PC-9 (cell line): Measurements from ENCODE around the gene FLT4. TPM values are rescaled to one million over a fixed set of nuclear protein-coding genes. Genes with fewer than 3 reads are reported as not detected.
A peak's percentile ranks its signal among the peaks of the same experiment; 100 is the strongest.

Experiments
- Bru-seq: library from RNA; stranded (reverse); fragments of 400-500 nt; gene quantifications from one replicate; lab custom pipeline; 2021; lab: Mats Ljungman, UMichigan
- BruChase-seq, 2 experiments: library from RNA; stranded (reverse); fragments of 400-500 nt; gene quantifications; one replicate each; lab custom pipeline; 2021; lab: Mats Ljungman, UMichigan
- BruUV-seq: library from RNA; stranded (reverse); fragments of 400-500 nt; replicated peaks from 2 replicates; lab custom pipeline; 2021; lab: Mats Ljungman, UMichigan
- CTCF ChIA-PET: fragments of 300-600 bp; sonication (Branson Sonifier 250); formaldehyde crosslinking; loops from one replicate; lab custom pipeline; 2022; ENCODE audit warnings: antibody characterized with exemption; lab: Charles Lee
- POLR2A ChIA-PET: fragments of 300-600 bp; sonication (Branson Sonifier 250); formaldehyde crosslinking; loops from one replicate; lab custom pipeline; 2022; ENCODE audit warnings: antibody characterized with exemption; ENCODE audit not compliant: unreplicated experiment; lab: Charles Lee
- DNase-seq, 2 experiments: peaks; one replicate each; pipeline versions ENCODE4 v3.0.0 to v3.0.0-alpha.2; 2015 to 2022; ENCODE audit warnings: mixed read lengths in 1 of 2
- H2AFZ ChIP-seq: fragments of 200-600 bp; sonication (generic); 2 replicates; pipeline ENCODE4 v1.8.1; 2017; ENCODE audit warnings: antibody characterized with exemption
- H3F3A ChIP-seq: fragments of 200-600 bp; sonication (generic); 2 replicates; pipeline ENCODE4 v1.8.1; 2017; ENCODE audit warnings: antibody characterized with exemption, mild to moderate bottlenecking, low read depth; ENCODE audit not compliant: insufficient read depth
- H3K27ac ChIP-seq: fragments of 200-600 bp; sonication (generic); 2 replicates; pipeline ENCODE4 v1.6.1; 2016; ENCODE audit warnings: mixed run types
- H3K27me3 ChIP-seq: fragments of 200-600 bp; sonication (generic); 2 replicates; pipeline ENCODE4 v1.6.1; 2016; ENCODE audit warnings: low read depth, mixed run types; ENCODE audit not compliant: insufficient read depth
- H3K36me3 ChIP-seq: fragments of 200-600 bp; sonication (generic); 2 replicates; pipeline ENCODE4 v1.6.1; 2016; ENCODE audit warnings: low read depth, mixed run types
- H3K4me1 ChIP-seq: fragments of 200-600 bp; sonication (generic); replicated peaks from 2 replicates; pipeline ENCODE4 v1.6.1; 2016; ENCODE audit warnings: mixed run types; ENCODE audit not compliant: insufficient read depth
- H3K4me2 ChIP-seq: fragments of 200-600 bp; sonication (generic); 2 replicates; pipeline ENCODE4 v1.6.1; 2017; ENCODE audit warnings: mixed run types
- H3K4me3 ChIP-seq: fragments of 200-600 bp; sonication (generic); 2 replicates; pipeline ENCODE4 v1.6.1; 2016; ENCODE audit warnings: mixed run types
- H3K79me2 ChIP-seq: fragments of 200-600 bp; sonication (generic); 2 replicates; pipeline ENCODE4 v1.6.1; 2017; ENCODE audit warnings: low read depth, mixed run types
- H3K9me2 ChIP-seq: fragments of 200-600 bp; sonication (generic); 2 replicates; pipeline ENCODE4 v1.8.1; 2017; ENCODE audit warnings: mild to moderate bottlenecking; ENCODE audit not compliant: insufficient read depth
- H3K9me3 ChIP-seq: fragments of 200-600 bp; sonication (generic); 2 replicates; pipeline ENCODE4 v1.8.1; 2016; ENCODE audit warnings: low read depth; ENCODE audit not compliant: insufficient read depth
- H4K20me1 ChIP-seq: fragments of 200-600 bp; sonication (generic); 2 replicates; pipeline ENCODE4 v1.8.1; 2017; ENCODE audit not compliant: insufficient read depth
- EZH2 ChIP-seq: fragments of 200-600 bp; sonication (generic); IDR thresholded peaks from 2 replicates; pipeline ENCODE4 v1.8.0; 2017; ENCODE audit warnings: antibody characterized with exemption, low read depth
- intact Hi-C: fragments of 100-400 bp; cut with micrococcal nuclease; formaldehyde crosslinking; loops from one replicate; pipeline ENCODE4 v1.10.0; 2022; ENCODE audit not compliant: unreplicated experiment
- long read RNA-seq: library from polyadenylated mRNA; stranded (forward); transcript quantifications from one replicate; pipeline ENCODE4 v2.0.0, GENCODE V29; 2022
- total RNA-seq: library from RNA; stranded (reverse); gene quantifications from 2 replicates; pipeline ENCODE4 v1.2.3, GENCODE V29; 2021
- TF ChIP-seq, protein P1 (sequence below): fragments of 200-600 bp; sonication (generic); conservative IDR thresholded peaks from 2 replicates; pipeline ENCODE4 v1.6.1; 2017; ENCODE audit warnings: mixed run types, antibody characterized with exemption, mild to moderate bottlenecking, moderate library complexity

Gene FLT4
- total RNA-seq (not detected in 2 replicates), Bru-seq, nascent RNA (percentile 1 among the genes with signal in this experiment), BruChase-seq, experiment 1, labeled RNA remaining after a 2-hour chase (not detected), BruChase-seq, experiment 2, labeled RNA remaining after a 6-hour chase (not detected)
- long read RNA-seq = 0 reads

DNA sequence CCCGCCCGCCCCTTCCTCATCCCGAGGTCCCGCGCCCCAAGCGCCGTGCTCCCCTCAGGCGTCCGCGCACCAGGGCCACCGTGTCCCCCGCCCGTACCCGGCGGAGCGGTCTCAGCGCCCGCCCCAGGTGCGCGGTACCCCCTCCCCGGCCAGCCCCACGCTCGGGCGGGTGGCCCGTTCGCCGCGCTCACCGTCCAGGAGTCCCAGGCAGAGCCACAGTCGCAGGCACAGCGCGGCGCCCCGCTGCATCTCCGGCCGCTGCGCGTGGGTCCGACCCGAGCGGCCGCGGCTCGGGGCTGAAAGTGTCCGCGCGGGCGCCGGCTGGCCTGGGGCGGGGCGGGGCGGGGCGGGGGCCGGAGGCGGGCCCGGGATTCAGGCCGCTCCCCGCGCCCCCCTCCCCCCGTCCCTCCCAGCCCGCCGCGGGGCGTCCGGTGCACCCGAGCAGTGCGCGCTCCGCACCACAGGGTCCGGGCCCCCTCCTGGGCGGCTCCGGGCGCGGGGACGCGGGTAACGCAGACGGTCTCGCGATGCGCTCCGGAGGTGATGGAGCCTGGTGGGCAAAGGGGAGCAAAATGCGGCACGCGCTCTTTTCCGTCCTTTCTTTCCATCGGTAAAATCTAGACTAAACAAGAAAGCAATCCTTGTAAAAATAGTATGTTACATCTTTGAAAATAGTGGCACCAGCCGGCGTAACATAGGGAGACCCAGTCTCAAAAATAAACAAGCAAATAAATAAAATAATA lies at the start of gene FLT4:
Gene FLT4 (minus strand): TSS at position 304 of the 743 bp plus-strand sequence. CDS start 55 bp downstream, at position 249.
- TF ChIP-seq EZH2 = no peak
- TF ChIP-seq, protein P1, sequence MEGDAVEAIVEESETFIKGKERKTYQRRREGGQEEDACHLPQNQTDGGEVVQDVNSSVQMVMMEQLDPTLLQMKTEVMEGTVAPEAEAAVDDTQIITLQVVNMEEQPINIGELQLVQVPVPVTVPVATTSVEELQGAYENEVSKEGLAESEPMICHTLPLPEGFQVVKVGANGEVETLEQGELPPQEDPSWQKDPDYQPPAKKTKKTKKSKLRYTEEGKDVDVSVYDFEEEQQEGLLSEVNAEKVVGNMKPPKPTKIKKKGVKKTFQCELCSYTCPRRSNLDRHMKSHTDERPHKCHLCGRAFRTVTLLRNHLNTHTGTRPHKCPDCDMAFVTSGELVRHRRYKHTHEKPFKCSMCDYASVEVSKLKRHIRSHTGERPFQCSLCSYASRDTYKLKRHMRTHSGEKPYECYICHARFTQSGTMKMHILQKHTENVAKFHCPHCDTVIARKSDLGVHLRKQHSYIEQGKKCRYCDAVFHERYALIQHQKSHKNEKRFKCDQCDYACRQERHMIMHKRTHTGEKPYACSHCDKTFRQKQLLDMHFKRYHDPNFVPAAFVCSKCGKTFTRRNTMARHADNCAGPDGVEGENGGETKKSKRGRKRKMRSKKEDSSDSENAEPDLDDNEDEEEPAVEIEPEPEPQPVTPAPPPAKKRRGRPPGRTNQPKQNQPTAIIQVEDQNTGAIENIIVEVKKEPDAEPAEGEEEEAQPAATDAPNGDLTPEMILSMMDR = no peak
- no peak for DNase-seq
- Histone ChIP-seq H3K79me2 (no peaks in the 10 kb centered on the region), H4K20me1 (no peaks in the 10 kb centered on the region), H3K27me3 (peaks cover 74% of the 10 kb centered on the region), H3K4me2 (peak within 1 kb of the TSS; percentile 54), H3K9me2 (no peaks in the 10 kb centered on the region), H3K9me3 (no peaks in the 10 kb centered on the region), H3K27ac (no peak within 1 kb of the TSS), H3F3A (no peaks in the 10 kb centered on the region), H3K4me1 (no peaks in the 10 kb centered on the region), H3K36me3 (no peaks in the 10 kb centered on the region), H2AFZ (no peak within 1 kb of the TSS), H3K4me3 (no peak within 1 kb of the TSS)
- CTCF ChIA-PET = no interaction called here
- BruUV-seq = no TSS peak
- POLR2A ChIA-PET = no interaction called here
- intact Hi-C loops = no loop called here

DNA sequence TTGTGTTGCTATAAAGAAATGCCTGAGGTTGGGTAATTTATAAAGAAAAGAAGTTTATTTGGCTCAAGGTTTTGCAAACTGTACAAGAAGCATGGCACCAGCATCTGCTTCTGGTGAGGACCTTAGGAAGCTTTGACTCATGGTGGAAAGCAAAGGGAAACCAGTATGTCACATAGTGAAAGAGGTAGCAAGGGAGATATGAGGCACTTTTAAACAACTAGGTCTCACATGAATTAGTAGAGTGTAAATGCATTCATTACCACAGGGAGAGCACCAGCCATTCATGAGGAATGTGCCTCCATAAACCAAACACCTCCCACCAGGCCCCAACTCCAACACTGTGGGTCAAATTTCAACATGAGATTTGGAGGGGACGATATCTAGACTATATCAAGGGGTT lies 49.6 kb upstream of the FLT4 start:
- Histone ChIP-seq H2AFZ (no peak overlapping the region), H3K4me1 (no peaks in the 10 kb centered on the region), H3F3A (no peaks in the 10 kb centered on the region), H3K79me2 (no peaks in the 10 kb centered on the region), H3K4me2 (no peak overlapping the region), H3K36me3 (no peaks in the 10 kb centered on the region), H3K9me3 (no peaks in the 10 kb centered on the region), H3K27ac (no peak overlapping the region), H3K9me2 (no peaks in the 10 kb centered on the region), H3K27me3 (peaks cover 83% of the 10 kb centered on the region), H3K4me3 (no peak overlapping the region), H4K20me1 (no peaks in the 10 kb centered on the region)
- no TSS peak for BruUV-seq
- DNase-seq = no peak
- ChIA-PET CTCF (no interaction called here), POLR2A (no interaction called here)
- intact Hi-C loops = no loop called here
- TF ChIP-seq EZH2 = no peak
- TF ChIP-seq, protein P1 = no peak

DNA sequence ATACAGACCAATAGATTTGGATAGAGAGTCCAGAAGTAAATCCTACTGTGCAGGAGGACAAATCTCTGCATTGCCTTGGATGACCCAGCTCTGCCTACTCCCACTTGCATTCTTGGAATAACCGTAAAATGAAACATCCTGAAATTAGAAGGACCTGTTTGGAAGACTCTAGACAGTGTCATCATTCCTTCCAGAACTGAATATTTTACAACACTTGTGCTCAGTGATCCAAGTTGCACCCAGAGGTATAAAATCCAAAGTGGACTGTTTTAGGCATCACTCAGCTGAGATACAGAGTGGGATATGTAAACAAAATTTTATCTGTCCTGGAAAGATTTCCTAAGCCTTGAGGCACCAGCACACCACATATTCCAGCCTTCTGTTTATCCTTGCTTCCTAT lies 46.7 kb upstream of the FLT4 start:
- Histone ChIP-seq H3K79me2 (no peaks in the 10 kb centered on the region), H3K4me2 (no peak overlapping the region), H3F3A (no peaks in the 10 kb centered on the region), H4K20me1 (no peaks in the 10 kb centered on the region), H3K9me3 (no peaks in the 10 kb centered on the region), H3K27ac (no peak overlapping the region), H3K4me1 (no peaks in the 10 kb centered on the region), H2AFZ (no peak overlapping the region), H3K4me3 (no peak overlapping the region), H3K9me2 (no peaks in the 10 kb centered on the region), H3K27me3 (peaks cover 89% of the 10 kb centered on the region), H3K36me3 (no peaks in the 10 kb centered on the region)
- TF ChIP-seq EZH2 = no peak
- TF ChIP-seq, protein P1 = no peak
- DNase-seq = no peak
- ChIA-PET CTCF (no interaction called here), POLR2A (no interaction called here)
- no TSS peak for BruUV-seq
- intact Hi-C loops = no loop called here
